ENCODE results near the gene MRTO4.
A peak's percentile ranks its signal among the peaks of the same experiment; 100 is the strongest.

- TF ChIP-seq EP300 (IDR thresholded peaks at IDR 0.05; ENCODE audit: borderline replicate concordance in 1 of 2, low read depth in 1 of 2, low read length in 1 of 2) (no peak), CTCF (IDR thresholded peaks at IDR 0.05) (peak; percentile 98), MAX (IDR thresholded peaks at IDR 0.05; ENCODE audit: low read depth) (no peak), USF2 (IDR thresholded peaks at IDR 0.05; ENCODE audit: borderline replicate concordance, low read depth, low read length) (no peak), REST (IDR thresholded peaks at IDR 0.05; ENCODE audit: low read depth, low read length) (no peak), SIN3A (IDR thresholded peaks at IDR 0.05; ENCODE audit: borderline replicate concordance, low read depth, low read length) (no peak), CHD2 (IDR thresholded peaks at IDR 0.05; ENCODE audit: low read length, partially characterized antibody) (no peak), ZBTB33 (IDR thresholded peaks at IDR 0.05; ENCODE audit: borderline replicate concordance, low read depth) (no peak)
These were observed 10.7 kb upstream of the MRTO4 start for GRCh38 chr1:19240673-19241538.

Measured in SK-N-SH (cell line).